ENCODE measurements around the gene AMOTL1. TPM values are rescaled to one million over a fixed set of nuclear protein-coding genes. Genes with fewer than 3 reads are reported as not detected.

Gene AMOTL1
- total RNA-seq, 1 donor from 2014 or later, result 84.2 TPM

GRCh38 chr11:94768602-94769541 lies 716 bp downstream of the AMOTL1 start:
- peak; percentile 49 for DNase-seq (ENCODE audit: low spot score)

GRCh38 chr11:94769880-94770279 lies 1.7 kb downstream of the AMOTL1 start:
- peak; percentile 47 for DNase-seq (ENCODE audit: low spot score)

- no peak for DNase-seq (ENCODE audit: low spot score)
Measured at GRCh38 chr11:94770563-94771120, 2.5 kb downstream of the AMOTL1 start.

- no peak for DNase-seq (ENCODE audit: low spot score)
Measured at GRCh38 chr11:94771390-94771789, 3.2 kb downstream of the AMOTL1 start.

GRCh38 chr11:94771951-94772350 lies 3.8 kb downstream of the AMOTL1 start:
- DNase-seq (ENCODE audit: low spot score), result no peak

- no peak for DNase-seq (ENCODE audit: low spot score)
Measured at GRCh38 chr11:94773842-94774241, 5.7 kb downstream of the AMOTL1 start.

GRCh38 chr11:94774345-94774744 lies 6.2 kb downstream of the AMOTL1 start:
- DNase-seq (ENCODE audit: low spot score), result no peak

GRCh38 chr11:94775567-94776327 lies 7.6 kb downstream of the AMOTL1 start:
- no peak for DNase-seq (ENCODE audit: low spot score)

- no peak for DNase-seq (ENCODE audit: low spot score)
Measured at GRCh38 chr11:94776351-94777321, 8.5 kb downstream of the AMOTL1 start.

- DNase-seq (ENCODE audit: low spot score), result no peak
Measured at GRCh38 chr11:94780432-94780831, 12.3 kb downstream of the AMOTL1 start.

- no peak for DNase-seq (ENCODE audit: low spot score)
Measured at GRCh38 chr11:94781837-94782236, 13.7 kb downstream of the AMOTL1 start.

- no peak for DNase-seq (ENCODE audit: low spot score)
Measured at GRCh38 chr11:94782446-94782845, 14.3 kb downstream of the AMOTL1 start.

GRCh38 chr11:94784884-94785283 lies 16.7 kb downstream of the AMOTL1 start:
- no peak for DNase-seq (ENCODE audit: low spot score)

- DNase-seq (ENCODE audit: low spot score), result no peak
Measured at GRCh38 chr11:94785509-94785908, 17.4 kb downstream of the AMOTL1 start.

- DNase-seq (ENCODE audit: low spot score), result no peak
Measured at GRCh38 chr11:94786264-94787126, 18.3 kb downstream of the AMOTL1 start.

- DNase-seq (ENCODE audit: low spot score), result no peak
Measured at GRCh38 chr11:94787801-94788200, 19.6 kb downstream of the AMOTL1 start.

- no peak for DNase-seq (ENCODE audit: low spot score)
Measured at GRCh38 chr11:94788396-94788795, 20.2 kb downstream of the AMOTL1 start.

GRCh38 chr11:94790197-94790596 lies 22.0 kb downstream of the AMOTL1 start:
- DNase-seq (ENCODE audit: low spot score), result no peak

- DNase-seq (ENCODE audit: low spot score), result no peak
Measured at GRCh38 chr11:94790661-94791180, 22.6 kb downstream of the AMOTL1 start.

All from ureter (tissue), 1 donor.